CD4-positive, alpha-beta T cell treated with Interleukin-17A for 4 hours (primary cell): ENCODE measurements around the gene INTS7.
A peak's percentile ranks its signal among the peaks of the same experiment; 100 is the strongest.

ENCODE experiments used
- DNase-seq: peaks from one replicate; pipeline ENCODE4 v3.0.0-alpha.2; 2020; ENCODE audit warnings: mixed read lengths

INTS7 gene

GRCh38 chr1:212035123-212035834, at the start of gene INTS7, which contains the start of gene DTL:
TSS of gene INTS7 (minus strand) at chr1:212035557. CDS start at chr1:212035437, 120 bp downstream.
TSS of gene DTL (plus strand) at chr1:212035748. CDS start at chr1:212035891, 143 bp downstream.
- peak; percentile 98 for DNase-seq

- DNase-seq, result no peak
Measured at GRCh38 chr1:212082765-212083406, 47.5 kb upstream of the INTS7 start.

GRCh38 chr1:212078826-212079225, 43.5 kb upstream of the INTS7 start:
- DNase-seq, result no peak

GRCh38 chr1:212077028-212077427, 41.7 kb upstream of the INTS7 start:
- DNase-seq, result no peak

- no peak for DNase-seq
Measured at GRCh38 chr1:212074856-212075255, 39.5 kb upstream of the INTS7 start.

GRCh38 chr1:212074313-212074712, 39.0 kb upstream of the INTS7 start:
- DNase-seq, result no peak

GRCh38 chr1:212073490-212073889, 38.1 kb upstream of the INTS7 start:
- DNase-seq, result no peak

GRCh38 chr1:212072047-212072446, 36.7 kb upstream of the INTS7 start:
- DNase-seq, result no peak

- no peak for DNase-seq
Measured at GRCh38 chr1:212070720-212071302, 35.5 kb upstream of the INTS7 start.

- DNase-seq, result no peak
Measured at GRCh38 chr1:212067787-212068186, 32.4 kb upstream of the INTS7 start.

GRCh38 chr1:212062832-212063438, 27.6 kb upstream of the INTS7 start:
- DNase-seq, result no peak

- DNase-seq, result no peak
Measured at GRCh38 chr1:212060632-212061472, 25.5 kb upstream of the INTS7 start.

GRCh38 chr1:212055333-212055732, 20.0 kb upstream of the INTS7 start:
- no peak for DNase-seq

- DNase-seq, result no peak
Measured at GRCh38 chr1:212053993-212054392, 18.6 kb upstream of the INTS7 start.

- DNase-seq, result no peak
Measured at GRCh38 chr1:212045981-212046380, 10.6 kb upstream of the INTS7 start.

- DNase-seq, result no peak
Measured at GRCh38 chr1:212044851-212045250, 9.5 kb upstream of the INTS7 start.

- DNase-seq, result no peak
Measured at GRCh38 chr1:212042436-212042835, 7.1 kb upstream of the INTS7 start.

GRCh38 chr1:212040629-212041412, 5.5 kb upstream of the INTS7 start:
- DNase-seq, result no peak

GRCh38 chr1:212039622-212040021, 4.3 kb upstream of the INTS7 start:
- no peak for DNase-seq

GRCh38 chr1:212037900-212038299, 2.5 kb upstream of the INTS7 start:
- no peak for DNase-seq

GRCh38 chr1:212035835-212036605, 663 bp upstream of the INTS7 start:
- no peak for DNase-seq
